NCI-H146 treated with DMSO at 0.1 percent for 48 hours (cell line): ENCODE results near the gene GCLM.

Experiments
- DNase-seq: peaks from one replicate; lab custom pipeline; 2025; ENCODE audit not compliant: unreplicated experiment; lab: John Stamatoyannopoulos, UW

GCLM gene

GRCh38 chr1:93847811-93848288 lies 61.4 kb downstream of the GCLM start:
- peak; percentile 70 for DNase-seq

GRCh38 chr1:93846992-93847810 lies 62.0 kb downstream of the GCLM start:
- DNase-seq, result peak; percentile 70

GRCh38 chr1:93846206-93846991 lies 62.8 kb downstream of the GCLM start:
- peak; percentile 71 for DNase-seq

GRCh38 chr1:93845538-93846205 lies 63.6 kb downstream of the GCLM start:
- peak; percentile 16 for DNase-seq

- peak; percentile 47 for DNase-seq
Measured at GRCh38 chr1:93844262-93845045, 64.8 kb downstream of the GCLM start.

- no peak for DNase-seq
Measured at GRCh38 chr1:93842750-93843500, 66.3 kb downstream of the GCLM start.

- DNase-seq, result no peak
Measured at GRCh38 chr1:93841771-93842170, 67.5 kb downstream of the GCLM start.

- DNase-seq, result no peak
Measured at GRCh38 chr1:93840956-93841482, 68.2 kb downstream of the GCLM start.

GRCh38 chr1:93839753-93840152 lies 69.5 kb downstream of the GCLM start:
- no peak for DNase-seq

GRCh38 chr1:93839307-93839706 lies 69.9 kb downstream of the GCLM start:
- DNase-seq, result no peak

- DNase-seq, result no peak
Measured at GRCh38 chr1:93837961-93838360, 71.3 kb downstream of the GCLM start.
